Adrenal gland (tissue), 5 donors: Measurements from ENCODE around the gene EMID1.

ENCODE experiments used
- POLR2A ChIP-seq, 2 donors: fragments of 450-650 bp; IDR thresholded peaks; one replicate each; pipeline ENCODE4 v1.6.1; 2017; ENCODE audit warnings: antibody characterized with exemption in 2 of 2, mild to moderate bottlenecking in 2 of 2, moderate library complexity in 1 of 2
- TF ChIP-seq, protein P1 (sequence below), 6 experiments: fragments of 450-650 bp in 4 of 6; fragments of 200-600 bp in 2 of 6; sonication (generic) in 1 of 6; IDR thresholded peaks; 1 replicate in 5 of 6; 2 replicates in 1 of 6; pipeline versions ENCODE4 v1.5.1 to v1.8.0; 2016 to 2021; ENCODE audit warnings: antibody characterized with exemption in 6 of 6, mild to moderate bottlenecking in 2 of 6, moderate library complexity in 1 of 6
- donor health status: DM: no; HTN: no; CAD: no.

DNA sequence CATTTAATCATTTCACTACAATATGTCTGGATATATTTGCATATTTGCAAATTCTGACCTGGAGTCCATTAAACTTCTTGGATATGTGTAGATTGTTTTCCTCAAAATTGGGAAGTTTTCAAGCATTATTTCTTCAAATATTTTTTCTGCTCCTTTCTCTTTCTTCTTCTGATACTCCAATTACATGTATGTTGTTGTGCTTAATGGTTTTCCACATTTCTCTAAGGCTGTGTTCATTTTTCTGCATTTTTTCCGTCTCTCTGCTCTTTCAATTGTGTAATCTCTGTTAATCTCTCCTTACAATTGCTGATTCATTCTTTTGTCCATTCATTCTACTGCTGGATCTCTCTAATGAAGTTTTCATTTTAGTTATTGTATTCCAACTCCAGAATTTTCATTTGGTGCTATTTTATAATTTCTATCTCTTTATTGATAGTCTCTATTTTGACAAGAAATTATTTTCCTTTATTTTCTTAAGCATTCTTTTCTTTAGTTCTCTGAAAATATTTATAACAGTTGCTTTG is 30.3 kb upstream of the EMID1 start:
- TF ChIP-seq, protein P1, sequence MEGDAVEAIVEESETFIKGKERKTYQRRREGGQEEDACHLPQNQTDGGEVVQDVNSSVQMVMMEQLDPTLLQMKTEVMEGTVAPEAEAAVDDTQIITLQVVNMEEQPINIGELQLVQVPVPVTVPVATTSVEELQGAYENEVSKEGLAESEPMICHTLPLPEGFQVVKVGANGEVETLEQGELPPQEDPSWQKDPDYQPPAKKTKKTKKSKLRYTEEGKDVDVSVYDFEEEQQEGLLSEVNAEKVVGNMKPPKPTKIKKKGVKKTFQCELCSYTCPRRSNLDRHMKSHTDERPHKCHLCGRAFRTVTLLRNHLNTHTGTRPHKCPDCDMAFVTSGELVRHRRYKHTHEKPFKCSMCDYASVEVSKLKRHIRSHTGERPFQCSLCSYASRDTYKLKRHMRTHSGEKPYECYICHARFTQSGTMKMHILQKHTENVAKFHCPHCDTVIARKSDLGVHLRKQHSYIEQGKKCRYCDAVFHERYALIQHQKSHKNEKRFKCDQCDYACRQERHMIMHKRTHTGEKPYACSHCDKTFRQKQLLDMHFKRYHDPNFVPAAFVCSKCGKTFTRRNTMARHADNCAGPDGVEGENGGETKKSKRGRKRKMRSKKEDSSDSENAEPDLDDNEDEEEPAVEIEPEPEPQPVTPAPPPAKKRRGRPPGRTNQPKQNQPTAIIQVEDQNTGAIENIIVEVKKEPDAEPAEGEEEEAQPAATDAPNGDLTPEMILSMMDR (IDR thresholded peaks at IDR 0.05) = no peak
- no peak for TF ChIP-seq POLR2A (IDR thresholded peaks at IDR 0.05)
